SK-N-SH (cell line): Measurements from ENCODE around the gene CCDC60. TPM values are rescaled to one million over a fixed set of nuclear protein-coding genes. Genes with fewer than 3 reads are reported as not detected.

Source experiments
- CTCF ChIA-PET: fragments of 300-600, 350-600 bp; formaldehyde crosslinking; extraction: SDS; loops from one replicate; lab custom pipeline; 2021; lab: Yijun Ruan, JAX
- POLR2A ChIA-PET: fragments of 350-600 bp; sonication (Branson Sonifier 250); formaldehyde crosslinking; extraction: SDS; loops from one replicate; lab custom pipeline; 2020; ENCODE audit warnings: antibody characterized with exemption, inconsistent platforms; lab: Yijun Ruan, JAX
- DNase-seq: peaks from one replicate; pipeline ENCODE4 v3.0.0; 2012
- H2AFZ ChIP-seq: fragments of 200-600 bp; sonication (generic); 2 replicates; pipeline ENCODE4 v1.8.1; 2016; ENCODE audit warnings: antibody characterized with exemption, mild to moderate bottlenecking, low read depth
- H3F3A ChIP-seq: fragments of 200-600 bp; sonication (generic); replicated peaks from 2 replicates; pipeline ENCODE3; 2016; ENCODE audit warnings: antibody characterized with exemption, mild to moderate bottlenecking; ENCODE audit not compliant: insufficient read depth
- H3K27ac ChIP-seq, 2 experiments: fragments of 200-500 bp in 1 of 2; fragments of 200-600 bp in 1 of 2; sonication (Bioruptor generic) in 1 of 2; sonication (generic), shearing (Covaris generic) in 1 of 2; 2 replicates each; pipeline versions ENCODE4 v1.5.1 to v1.6.1; 2014 to 2016; ENCODE audit warnings: low read depth in 2 of 2, inconsistent platforms in 1 of 2, low read length in 1 of 2, mild to moderate bottlenecking in 1 of 2, mixed read lengths in 1 of 2
- H3K27me3 ChIP-seq: fragments of 200-600 bp; sonication (generic), shearing (Covaris generic); 2 replicates; pipeline ENCODE4 v1.6.1; 2016; ENCODE audit warnings: mixed run types; ENCODE audit not compliant: insufficient read depth
- H3K36me3 ChIP-seq, 2 experiments: fragments of 200-500 bp in 1 of 2; fragments of 200-600 bp in 1 of 2; sonication (Bioruptor generic) in 1 of 2; sonication (generic) in 1 of 2; replicated peaks in 1 of 2; 2 replicates each; pipeline versions ENCODE3 to v1.5.1; 2014 to 2016; ENCODE audit warnings: low read length in 1 of 2, mild to moderate bottlenecking in 1 of 2; ENCODE audit not compliant: insufficient read depth in 2 of 2, control insufficient read depth in 1 of 2
- H3K4me1 ChIP-seq, 2 experiments: fragments of 200-500 bp in 1 of 2; fragments of 200-600 bp in 1 of 2; sonication (Bioruptor generic) in 1 of 2; sonication (generic), shearing (Covaris generic) in 1 of 2; 2 replicates each; pipeline versions ENCODE4 v1.5.1 to v1.6.1; 2014 to 2016; ENCODE audit warnings: low read depth in 1 of 2, low read length in 1 of 2, mixed run types in 1 of 2; ENCODE audit not compliant: insufficient read depth in 2 of 2, control insufficient read depth in 1 of 2
- H3K4me2 ChIP-seq: fragments of 200-600 bp; sonication (generic), shearing (Covaris generic); 2 replicates; pipeline ENCODE4 v1.6.1; 2017; ENCODE audit warnings: mixed run types
- H3K4me3 ChIP-seq, 2 experiments: fragments of 200-500 bp in 1 of 2; fragments of 200-600 bp in 1 of 2; sonication (Bioruptor generic) in 1 of 2; sonication (generic), shearing (Covaris generic) in 1 of 2; 2 replicates each; pipeline versions ENCODE4 v1.5.1 to v1.8.1; 2014 to 2016; ENCODE audit warnings: low read depth in 2 of 2, inconsistent platforms in 1 of 2, low read length in 1 of 2, mild to moderate bottlenecking in 1 of 2, mixed read lengths in 1 of 2, moderate library complexity in 1 of 2
- H3K79me2 ChIP-seq: fragments of 200-600 bp; sonication (generic); 2 replicates; pipeline ENCODE4 v1.8.1; 2017; ENCODE audit warnings: mild to moderate bottlenecking; ENCODE audit not compliant: insufficient read depth
- H3K9ac ChIP-seq: fragments of 200-600 bp; sonication (generic); 2 replicates; pipeline ENCODE4 v1.6.1; 2017; ENCODE audit warnings: mixed run types
- H3K9me2 ChIP-seq: fragments of 200-600 bp; sonication (generic); 2 replicates; pipeline ENCODE4 v1.6.1; 2017; ENCODE audit warnings: mixed run types
- H3K9me3 ChIP-seq: fragments of 200-600 bp; sonication (generic); 2 replicates; pipeline ENCODE4 v1.6.1; 2017; ENCODE audit warnings: mixed run types, mild to moderate bottlenecking, moderate library complexity
- H4K20me1 ChIP-seq: fragments of 200-600 bp; sonication (generic); 2 replicates; pipeline ENCODE4 v1.6.1; 2017; ENCODE audit warnings: mild to moderate bottlenecking, mixed run types; ENCODE audit not compliant: insufficient read depth
- CHD2 ChIP-seq: fragments of 150-350 bp; IDR thresholded peaks from 2 replicates; pipeline ENCODE4 v1.6.1; 2018; ENCODE audit warnings: low read length; ENCODE audit not compliant: partially characterized antibody
- GABPA ChIP-seq: IDR thresholded peaks from 2 replicates; pipeline ENCODE4 v1.4.0; 2012; ENCODE audit warnings: low read depth, mild to moderate bottlenecking
- NFIC ChIP-seq: IDR thresholded peaks from 2 replicates; pipeline ENCODE4 v1.4.0; 2012; ENCODE audit warnings: borderline replicate concordance
- REST ChIP-seq: IDR thresholded peaks from 2 replicates; pipeline ENCODE4 v1.6.1; 2012; ENCODE audit warnings: mild to moderate bottlenecking, low read depth, low read length, moderate library complexity
- RFX5 ChIP-seq: IDR thresholded peaks from 2 replicates; pipeline ENCODE4 v1.6.1; 2012; ENCODE audit warnings: mild to moderate bottlenecking, improper control_type of control experiment, low read length
- TEAD4 ChIP-seq: IDR thresholded peaks from 2 replicates; pipeline ENCODE4 v1.4.0; 2012; ENCODE audit warnings: mild to moderate bottlenecking, borderline replicate concordance; ENCODE audit not compliant: insufficient read depth
- YY1 ChIP-seq: IDR thresholded peaks from 2 replicates; pipeline ENCODE4 v1.4.0; 2012; ENCODE audit warnings: low read depth, mild to moderate bottlenecking
- WGBS: methylation state at CpG from one replicate; pipeline ENCODE4 v1.1.6; 2017; ENCODE audit warnings: low lambda C conversion rate; 5-methylcytosine and 5-hydroxymethylcytosine counted together
- polyA plus RNA-seq, 3 experiments: library from polyadenylated mRNA; depleted of rRNA; stranded (reverse); fragments of >200 nt; gene quantifications; 2 replicates each; pipeline ENCODE4 v1.2.3, GENCODE V29; 2012

The CCDC60 gene
- polyA plus RNA-seq, 1 of the 3 experiments (the other 2 are of a cell fraction), result not detected

- Histone ChIP-seq H3K27me3 (no peaks in the 10 kb centered on the region), H2AFZ (no peak overlapping the region), H3K4me2 (no peak overlapping the region), H3K36me3 (no peaks in the 10 kb centered on the region), H3K27ac (no peak overlapping the region), H3F3A (no peaks in the 10 kb centered on the region), H3K4me3 (no peak overlapping the region), H4K20me1 (no peaks in the 10 kb centered on the region), H3K9ac (no peak overlapping the region), H3K9me3 (no peaks in the 10 kb centered on the region), H3K4me1 (no peaks in the 10 kb centered on the region; a peak in 1 of 4 replicates), H3K9me2 (no peaks in the 10 kb centered on the region), H3K79me2 (no peaks in the 10 kb centered on the region)
- no peak for TF ChIP-seq YY1
- CTCF ChIA-PET, result no interaction called here
- 19% methylated on average over 2 of the region's 2 CpGs for WGBS
- no peak for DNase-seq
- POLR2A ChIA-PET, result no interaction called here
Observed at GRCh38 chr12:119307747-119308146, 26.8 kb upstream of the CCDC60 start.

GRCh38 chr12:119308708-119309456 is 25.6 kb upstream of the CCDC60 start:
- no peaks in the 10 kb centered on the region for H3K79me2 ChIP-seq
- H2AFZ ChIP-seq, result no peak overlapping the region
- H3K27me3 ChIP-seq, result no peaks in the 10 kb centered on the region
- H3F3A ChIP-seq, result no peaks in the 10 kb centered on the region
- no peaks in the 10 kb centered on the region for H3K9me3 ChIP-seq
- WGBS, result 70% methylated on average over 13 of the region's 19 CpGs
- H4K20me1 ChIP-seq, result no peaks in the 10 kb centered on the region
- CTCF ChIA-PET, result interaction anchor here (1.0 to 1.5 kb wide), 2 partner anchors 1459 to 1721 kb away, joined by 3 to 4 read pairs; no protein-coding TSS in a partner anchor
- no peaks in the 10 kb centered on the region; a peak in 1 of 4 replicates for H3K4me1 ChIP-seq
- no peak overlapping the region for H3K9ac ChIP-seq
- POLR2A ChIA-PET, result no interaction called here
- no peak overlapping the region for H3K4me2 ChIP-seq
- H3K36me3 ChIP-seq, result no peaks in the 10 kb centered on the region
- no peak for DNase-seq
- no peaks in the 10 kb centered on the region for H3K9me2 ChIP-seq
- no peak overlapping the region for H3K4me3 ChIP-seq
- H3K27ac ChIP-seq, result no peak overlapping the region
- no peak for TF ChIP-seq TEAD4
- no peak for TF ChIP-seq CHD2
- no peak for TF ChIP-seq NFIC
- no peak for TF ChIP-seq REST
- TF ChIP-seq GABPA, result no peak

- no peaks in the 10 kb centered on the region for H3K79me2 ChIP-seq
- no peaks in the 10 kb centered on the region for H4K20me1 ChIP-seq
- H3K9ac ChIP-seq, result no peak overlapping the region
- H3K4me3 ChIP-seq, result no peak overlapping the region
- ChIA-PET POLR2A (no interaction called here), CTCF (interaction anchor here (1.0 kb wide), 1 partner anchor 19 kb away, joined by 3 read pairs; no protein-coding TSS in a partner anchor)
- no peak overlapping the region for H2AFZ ChIP-seq
- H3K36me3 ChIP-seq, result no peaks in the 10 kb centered on the region
- no peaks in the 10 kb centered on the region for H3F3A ChIP-seq
- H3K27me3 ChIP-seq, result no peaks in the 10 kb centered on the region
- H3K27ac ChIP-seq, result no peak overlapping the region
- no peaks in the 10 kb centered on the region for H3K9me2 ChIP-seq
- H3K4me2 ChIP-seq, result no peak overlapping the region
- no peak for TF ChIP-seq RFX5
- H3K9me3 ChIP-seq, result no peaks in the 10 kb centered on the region
- no peak for DNase-seq
- no peaks in the 10 kb centered on the region; a peak in 1 of 4 replicates for H3K4me1 ChIP-seq
- WGBS, result 15% methylated on average over 4 of the region's 4 CpGs
Observed at GRCh38 chr12:119311878-119312277, 22.7 kb upstream of the CCDC60 start.
